CD4-positive, alpha-beta T cell treated with Interleukin-17A for 4 hours (primary cell): ENCODE results near the gene PPP4R2.
A peak's percentile ranks its signal among the peaks of the same experiment; 100 is the strongest.

Source experiments
- DNase-seq: peaks from one replicate; pipeline ENCODE4 v3.0.0-alpha.2; 2020; ENCODE audit warnings: mixed read lengths

PPP4R2 gene

GRCh38 chr3:73071952-73072351, 75.3 kb downstream of the PPP4R2 start:
- no peak for DNase-seq

GRCh38 chr3:73072634-73073033, 76.0 kb downstream of the PPP4R2 start:
- no peak for DNase-seq

GRCh38 chr3:73073091-73073707, 76.6 kb downstream of the PPP4R2 start:
- DNase-seq, result no peak

- no peak for DNase-seq
Measured at GRCh38 chr3:73074781-73075180, 78.2 kb downstream of the PPP4R2 start.

- DNase-seq, result no peak
Measured at GRCh38 chr3:73080216-73080966, 83.8 kb downstream of the PPP4R2 start.

- no peak for DNase-seq
Measured at GRCh38 chr3:73081140-73081539, 84.5 kb downstream of the PPP4R2 start.

GRCh38 chr3:73084170-73084569, 87.6 kb downstream of the PPP4R2 start:
- DNase-seq, result no peak

GRCh38 chr3:73086071-73086494, 89.5 kb downstream of the PPP4R2 start:
- DNase-seq, result peak; percentile 66

GRCh38 chr3:73094129-73094528, 97.5 kb downstream of the PPP4R2 start:
- DNase-seq, result no peak

- DNase-seq, result no peak
Measured at GRCh38 chr3:73094951-73095350, 98.3 kb downstream of the PPP4R2 start.

- DNase-seq, result no peak
Measured at GRCh38 chr3:73096169-73096568, 99.6 kb downstream of the PPP4R2 start.

GRCh38 chr3:73098026-73098425, 101.4 kb downstream of the PPP4R2 start:
- DNase-seq, result no peak

- DNase-seq, result no peak
Measured at GRCh38 chr3:73098873-73099272, 102.3 kb downstream of the PPP4R2 start.

- DNase-seq, result peak; percentile 80
Measured at GRCh38 chr3:73100741-73101559, 104.3 kb downstream of the PPP4R2 start.

GRCh38 chr3:73101881-73102280, 105.3 kb downstream of the PPP4R2 start:
- no peak for DNase-seq

GRCh38 chr3:73107215-73107614, 110.6 kb downstream of the PPP4R2 start:
- no peak for DNase-seq

- no peak for DNase-seq
Measured at GRCh38 chr3:73107676-73108187, 111.1 kb downstream of the PPP4R2 start.

- no peak for DNase-seq
Measured at GRCh38 chr3:73108750-73109149, 112.1 kb downstream of the PPP4R2 start.

GRCh38 chr3:73110530-73110929, 113.9 kb downstream of the PPP4R2 start:
- no peak for DNase-seq

GRCh38 chr3:73114711-73115110, 118.1 kb downstream of the PPP4R2 start:
- no peak for DNase-seq

GRCh38 chr3:73115806-73116205, 119.2 kb downstream of the PPP4R2 start:
- no peak for DNase-seq
